Measurements from ENCODE around the gene RNASEL.

DNA sequence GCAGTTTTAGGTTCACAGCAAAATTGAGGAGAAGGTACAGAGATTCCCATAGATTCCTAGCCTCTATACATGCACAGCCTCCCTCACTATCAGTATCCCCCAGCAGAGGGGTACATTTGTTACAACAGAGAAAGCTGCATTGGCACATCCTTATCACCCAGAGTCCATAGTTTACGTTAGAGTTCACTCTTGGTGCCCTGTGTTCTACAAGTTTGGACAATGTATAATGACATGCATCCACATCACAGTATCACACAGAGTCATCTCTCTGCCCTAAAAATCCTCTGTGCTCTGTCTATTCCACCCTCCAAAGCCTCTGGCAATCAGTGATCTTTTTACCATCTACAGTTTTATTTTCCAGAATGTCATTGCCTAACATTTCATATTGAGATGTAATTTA is 37.5 kb upstream of the RNASEL start:
- TF ChIP-seq, protein P1, sequence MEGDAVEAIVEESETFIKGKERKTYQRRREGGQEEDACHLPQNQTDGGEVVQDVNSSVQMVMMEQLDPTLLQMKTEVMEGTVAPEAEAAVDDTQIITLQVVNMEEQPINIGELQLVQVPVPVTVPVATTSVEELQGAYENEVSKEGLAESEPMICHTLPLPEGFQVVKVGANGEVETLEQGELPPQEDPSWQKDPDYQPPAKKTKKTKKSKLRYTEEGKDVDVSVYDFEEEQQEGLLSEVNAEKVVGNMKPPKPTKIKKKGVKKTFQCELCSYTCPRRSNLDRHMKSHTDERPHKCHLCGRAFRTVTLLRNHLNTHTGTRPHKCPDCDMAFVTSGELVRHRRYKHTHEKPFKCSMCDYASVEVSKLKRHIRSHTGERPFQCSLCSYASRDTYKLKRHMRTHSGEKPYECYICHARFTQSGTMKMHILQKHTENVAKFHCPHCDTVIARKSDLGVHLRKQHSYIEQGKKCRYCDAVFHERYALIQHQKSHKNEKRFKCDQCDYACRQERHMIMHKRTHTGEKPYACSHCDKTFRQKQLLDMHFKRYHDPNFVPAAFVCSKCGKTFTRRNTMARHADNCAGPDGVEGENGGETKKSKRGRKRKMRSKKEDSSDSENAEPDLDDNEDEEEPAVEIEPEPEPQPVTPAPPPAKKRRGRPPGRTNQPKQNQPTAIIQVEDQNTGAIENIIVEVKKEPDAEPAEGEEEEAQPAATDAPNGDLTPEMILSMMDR (IDR thresholded peaks at IDR 0.05; ENCODE audit: low read length): no peak
- TF ChIP-seq EZH2 (IDR thresholded peaks at IDR 0.05; ENCODE audit: borderline replicate concordance, low read length): no peak

Data from OCI-LY1 (cell line).